Measurements from ENCODE around the gene DGKD. TPM values are rescaled to one million over a fixed set of nuclear protein-coding genes. Genes with fewer than 3 reads are reported as not detected.

Gene DGKD
- total and polyA plus RNA-seq, 10 of the 15 experiments (the other 5 are each of a cell fraction or from before 2014, with no cell fraction given) = 2.7 to 81.9 (median 27.0) TPM

DNA sequence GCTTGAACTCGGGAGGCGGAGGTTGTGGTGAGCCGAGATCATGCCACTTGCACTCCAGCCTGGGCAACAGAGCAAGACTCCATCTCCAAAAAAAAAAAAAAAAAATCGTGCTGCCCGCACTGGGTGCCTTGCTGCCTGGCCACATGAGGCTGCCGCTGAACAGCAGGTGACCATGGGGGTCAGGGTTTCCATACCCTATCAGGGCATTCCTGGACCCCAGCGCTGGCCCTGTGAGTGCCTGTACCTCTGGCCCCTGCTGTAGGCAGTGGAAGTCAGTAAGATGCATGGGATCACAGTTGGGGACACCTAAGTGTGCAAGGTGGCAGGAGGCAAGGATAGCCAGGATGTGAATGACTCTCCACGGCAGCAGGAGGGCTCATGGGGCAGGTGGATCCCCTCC lies 27.8 kb upstream of the DGKD start:
- peaks cover 9% of the 10 kb centered on the region for H3K4me1 ChIP-seq (ENCODE audit: control insufficient read depth, insufficient read depth, low read length)
- CTCF ChIA-PET = no interaction called here

DNA sequence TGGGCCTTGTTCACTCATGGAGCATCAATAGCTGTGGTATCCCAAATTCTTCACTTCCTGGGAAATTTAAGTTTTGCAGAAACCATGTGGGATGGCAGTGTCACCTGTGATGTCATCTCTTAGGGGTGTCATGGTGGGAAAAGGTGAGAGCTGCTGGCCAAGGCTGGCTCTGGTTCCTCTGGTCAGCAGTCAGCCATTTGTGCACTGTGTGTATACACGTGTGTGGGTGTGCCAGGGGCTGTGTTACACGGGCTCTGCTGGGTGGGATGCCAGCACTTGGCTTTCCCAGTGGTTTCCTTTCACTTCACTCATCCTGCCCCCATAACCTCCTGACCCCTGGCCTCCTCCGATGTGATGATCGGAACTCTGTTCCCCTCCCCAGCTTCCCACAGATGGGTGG lies 25.4 kb upstream of the DGKD start:
- no peak overlapping the region for H2AFZ ChIP-seq (ENCODE audit: control insufficient read depth, low read depth, low read length)
- intact Hi-C loops (cut with micrococcal nuclease; ENCODE audit: unreplicated experiment) = no loop called here
- ChIA-PET CTCF (interaction anchor here (0.7 kb wide), 1 partner anchor 9 kb away, joined by 3 read pairs; no protein-coding TSS in a partner anchor), SMC1A (ENCODE audit: uncharacterized antibody, unreplicated experiment) (no interaction called here), RAD21 (ENCODE audit: unreplicated experiment) (no interaction called here), POLR2A (no interaction called here)
- H3K27me3 ChIP-seq (replicated peaks in 1 of 2; ENCODE audit: control insufficient read depth in 2 of 2, insufficient read depth in 2 of 2, low read length in 1 of 2) = no peaks in the 10 kb centered on the region
- H3K36me3 ChIP-seq (ENCODE audit: control insufficient read depth in 2 of 2, insufficient read depth in 2 of 2, low read length in 1 of 2) = no peaks in the 10 kb centered on the region
- H3K27ac ChIP-seq (ENCODE audit: control insufficient read depth, insufficient read depth) = no peak overlapping the region
- H3K79me2 ChIP-seq (ENCODE audit: control insufficient read depth, insufficient read depth, low read length) = no peaks in the 10 kb centered on the region
- no peaks in the 10 kb centered on the region for H4K20me1 ChIP-seq (ENCODE audit: control insufficient read depth, insufficient read depth)
- no peaks in the 10 kb centered on the region for H3K9me3 ChIP-seq (replicated peaks; ENCODE audit: control insufficient read depth, insufficient read depth, low read length)
- DNase-seq (ENCODE audit: low read depth, low spot score) (no peak), ATAC-seq (no peak), FAIRE-seq (no peak)
- WGBS (ENCODE audit: insufficient coverage, insufficient replicate concordance, low lambda C conversion rate, missing lambda C conversion rate) = 57% methylated on average over 4 of the region's 4 CpGs
- in situ Hi-C loops (cut with MboI) = no loop called here
- H3K4me2 ChIP-seq (ENCODE audit: control insufficient read depth, insufficient read depth) = no peak overlapping the region
- H3K4me1 ChIP-seq (ENCODE audit: control insufficient read depth, insufficient read depth, low read length) = peaks cover 14% of the 10 kb centered on the region
- no peak overlapping the region for H3K9ac ChIP-seq (ENCODE audit: control insufficient read depth, insufficient read depth, low read length)
- BruUV-seq (replicated peaks) = no TSS peak
- no peak overlapping the region for H3K4me3 ChIP-seq
- TF ChIP-seq IKZF2 (IDR thresholded peaks at IDR 0.05) (no peak), ATF7 (IDR thresholded peaks at IDR 0.05; ENCODE audit: low read depth) (no peak), YY1 (IDR thresholded peaks at IDR 0.05; ENCODE audit: low read depth, low read length) (no peak), DPF2 (IDR thresholded peaks at IDR 0.05) (no peak), GABPA (IDR thresholded peaks at IDR 0.05; ENCODE audit: low read depth) (no peak)
- TF ChIP-seq, protein P1, sequence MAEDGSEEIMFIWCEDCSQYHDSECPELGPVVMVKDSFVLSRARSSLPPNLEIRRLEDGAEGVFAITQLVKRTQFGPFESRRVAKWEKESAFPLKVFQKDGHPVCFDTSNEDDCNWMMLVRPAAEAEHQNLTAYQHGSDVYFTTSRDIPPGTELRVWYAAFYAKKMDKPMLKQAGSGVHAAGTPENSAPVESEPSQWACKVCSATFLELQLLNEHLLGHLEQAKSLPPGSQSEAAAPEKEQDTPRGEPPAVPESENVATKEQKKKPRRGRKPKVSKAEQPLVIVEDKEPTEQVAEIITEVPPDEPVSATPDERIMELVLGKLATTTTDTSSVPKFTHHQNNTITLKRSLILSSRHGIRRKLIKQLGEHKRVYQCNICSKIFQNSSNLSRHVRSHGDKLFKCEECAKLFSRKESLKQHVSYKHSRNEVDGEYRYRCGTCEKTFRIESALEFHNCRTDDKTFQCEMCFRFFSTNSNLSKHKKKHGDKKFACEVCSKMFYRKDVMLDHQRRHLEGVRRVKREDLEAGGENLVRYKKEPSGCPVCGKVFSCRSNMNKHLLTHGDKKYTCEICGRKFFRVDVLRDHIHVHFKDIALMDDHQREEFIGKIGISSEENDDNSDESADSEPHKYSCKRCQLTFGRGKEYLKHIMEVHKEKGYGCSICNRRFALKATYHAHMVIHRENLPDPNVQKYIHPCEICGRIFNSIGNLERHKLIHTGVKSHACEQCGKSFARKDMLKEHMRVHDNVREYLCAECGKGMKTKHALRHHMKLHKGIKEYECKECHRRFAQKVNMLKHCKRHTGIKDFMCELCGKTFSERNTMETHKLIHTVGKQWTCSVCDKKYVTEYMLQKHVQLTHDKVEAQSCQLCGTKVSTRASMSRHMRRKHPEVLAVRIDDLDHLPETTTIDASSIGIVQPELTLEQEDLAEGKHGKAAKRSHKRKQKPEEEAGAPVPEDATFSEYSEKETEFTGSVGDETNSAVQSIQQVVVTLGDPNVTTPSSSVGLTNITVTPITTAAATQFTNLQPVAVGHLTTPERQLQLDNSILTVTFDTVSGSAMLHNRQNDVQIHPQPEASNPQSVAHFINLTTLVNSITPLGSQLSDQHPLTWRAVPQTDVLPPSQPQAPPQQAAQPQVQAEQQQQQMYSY (CRISPR knock-in tag; IDR thresholded peaks at IDR 0.05) = no peak
- TF ChIP-seq, protein P2, sequence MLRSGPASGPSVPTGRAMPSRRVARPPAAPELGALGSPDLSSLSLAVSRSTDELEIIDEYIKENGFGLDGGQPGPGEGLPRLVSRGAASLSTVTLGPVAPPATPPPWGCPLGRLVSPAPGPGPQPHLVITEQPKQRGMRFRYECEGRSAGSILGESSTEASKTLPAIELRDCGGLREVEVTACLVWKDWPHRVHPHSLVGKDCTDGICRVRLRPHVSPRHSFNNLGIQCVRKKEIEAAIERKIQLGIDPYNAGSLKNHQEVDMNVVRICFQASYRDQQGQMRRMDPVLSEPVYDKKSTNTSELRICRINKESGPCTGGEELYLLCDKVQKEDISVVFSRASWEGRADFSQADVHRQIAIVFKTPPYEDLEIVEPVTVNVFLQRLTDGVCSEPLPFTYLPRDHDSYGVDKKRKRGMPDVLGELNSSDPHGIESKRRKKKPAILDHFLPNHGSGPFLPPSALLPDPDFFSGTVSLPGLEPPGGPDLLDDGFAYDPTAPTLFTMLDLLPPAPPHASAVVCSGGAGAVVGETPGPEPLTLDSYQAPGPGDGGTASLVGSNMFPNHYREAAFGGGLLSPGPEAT (IDR thresholded peaks at IDR 0.05; ENCODE audit: low read depth) = no peak
- TF ChIP-seq, protein P3, sequence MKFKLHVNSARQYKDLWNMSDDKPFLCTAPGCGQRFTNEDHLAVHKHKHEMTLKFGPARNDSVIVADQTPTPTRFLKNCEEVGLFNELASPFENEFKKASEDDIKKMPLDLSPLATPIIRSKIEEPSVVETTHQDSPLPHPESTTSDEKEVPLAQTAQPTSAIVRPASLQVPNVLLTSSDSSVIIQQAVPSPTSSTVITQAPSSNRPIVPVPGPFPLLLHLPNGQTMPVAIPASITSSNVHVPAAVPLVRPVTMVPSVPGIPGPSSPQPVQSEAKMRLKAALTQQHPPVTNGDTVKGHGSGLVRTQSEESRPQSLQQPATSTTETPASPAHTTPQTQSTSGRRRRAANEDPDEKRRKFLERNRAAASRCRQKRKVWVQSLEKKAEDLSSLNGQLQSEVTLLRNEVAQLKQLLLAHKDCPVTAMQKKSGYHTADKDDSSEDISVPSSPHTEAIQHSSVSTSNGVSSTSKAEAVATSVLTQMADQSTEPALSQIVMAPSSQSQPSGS (IDR thresholded peaks at IDR 0.05; ENCODE audit: low read length) = no peak

More for the DNA sequence above, 27.8 kb upstream of the DGKD start:
- Histone ChIP-seq H3K36me3 (ENCODE audit: control insufficient read depth in 2 of 2, insufficient read depth in 2 of 2, low read length in 1 of 2) (no peaks in the 10 kb centered on the region), H3K9ac (ENCODE audit: control insufficient read depth, insufficient read depth, low read length) (no peak overlapping the region), H3K4me2 (ENCODE audit: control insufficient read depth, insufficient read depth) (no peak overlapping the region), H4K20me1 (ENCODE audit: control insufficient read depth, insufficient read depth) (no peaks in the 10 kb centered on the region), H3K79me2 (ENCODE audit: control insufficient read depth, insufficient read depth, low read length) (no peaks in the 10 kb centered on the region), H3K9me3 (replicated peaks; ENCODE audit: control insufficient read depth, insufficient read depth, low read length) (no peaks in the 10 kb centered on the region), H3K27ac (ENCODE audit: control insufficient read depth, insufficient read depth) (no peak overlapping the region), H2AFZ (ENCODE audit: control insufficient read depth, low read depth, low read length) (no peak overlapping the region), H3K27me3 (replicated peaks in 1 of 2; ENCODE audit: control insufficient read depth in 2 of 2, insufficient read depth in 2 of 2, low read length in 1 of 2) (no peaks in the 10 kb centered on the region), H3K4me3 (no peak overlapping the region)
- TF ChIP-seq POLR2AphosphoS5 (IDR thresholded peaks at IDR 0.05; ENCODE audit: low read length) = no peak
- ChIA-PET POLR2A (no interaction called here), SMC1A (ENCODE audit: uncharacterized antibody, unreplicated experiment) (no interaction called here), RAD21 (ENCODE audit: unreplicated experiment) (interaction anchor here (0.7 kb wide), 1 partner anchor 105 kb away, joined by 3 read pairs; no protein-coding TSS in a partner anchor)
- WGBS (ENCODE audit: insufficient coverage, insufficient replicate concordance, low lambda C conversion rate, missing lambda C conversion rate) = 69% methylated on average over 8 of the region's 8 CpGs
- DNase-seq (ENCODE audit: low read depth, low spot score) (no peak), FAIRE-seq (no peak), ATAC-seq (no peak)
- intact Hi-C loops (cut with micrococcal nuclease; ENCODE audit: unreplicated experiment) (no loop called here), in situ Hi-C loops (cut with MboI) (no loop called here)
- BruUV-seq (replicated peaks) = no TSS peak
